ENCODE results near the gene KRTAP10-1. TPM values are rescaled to one million over a fixed set of nuclear protein-coding genes. Genes with fewer than 3 reads are reported as not detected.
A peak's percentile ranks its signal among the peaks of the same experiment; 100 is the strongest.

The KRTAP10-1 gene
- total and polyA plus RNA-seq, 2 of the 8 experiments (the other 6 are each of a cell fraction or from before 2014, with no cell fraction given) = 0.08 TPM; not detected in 1

DNA sequence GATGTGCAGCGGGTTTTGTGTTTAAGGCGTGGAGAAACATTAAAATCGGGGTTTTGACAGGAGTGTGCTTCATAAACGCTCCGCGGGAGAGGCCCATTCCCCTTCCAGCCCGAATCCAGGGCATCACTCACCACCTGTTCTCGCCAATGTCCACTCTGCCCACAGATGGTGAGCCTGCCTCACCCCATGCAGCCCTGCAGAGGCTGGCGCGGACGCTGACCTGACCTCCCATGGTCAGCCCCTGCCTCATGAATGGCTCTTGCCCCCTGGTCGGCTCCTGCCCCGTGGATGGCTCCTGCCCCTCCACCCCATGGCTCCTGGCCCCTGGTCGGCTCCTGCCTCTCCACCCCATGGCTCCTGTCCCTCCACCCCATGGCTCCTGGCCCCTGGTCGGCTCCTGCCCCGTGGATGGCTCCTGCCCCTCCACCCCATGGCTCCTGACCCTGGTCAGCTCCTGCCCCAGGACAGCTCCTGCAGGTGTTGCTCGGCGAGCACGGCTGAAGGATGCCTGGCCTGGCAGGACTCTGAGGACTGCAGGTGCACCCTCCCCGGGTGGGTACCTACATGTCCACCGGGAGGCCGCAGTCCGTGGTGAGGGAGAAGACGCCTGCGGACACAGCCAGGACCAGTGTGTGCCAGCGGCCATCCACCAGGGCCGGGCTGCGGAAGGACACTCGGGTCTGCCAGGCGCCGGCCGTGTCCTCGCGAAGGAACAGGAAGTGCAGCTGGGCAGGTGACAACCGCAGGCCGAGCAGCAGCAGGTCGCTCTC is 6.7 kb downstream of the KRTAP10-1 start:
- peaks cover 0 to 3% (median 0%) of the 10 kb centered on the region in 4 experiments; a peak in 1 of 7 replicates for H3K4me1 ChIP-seq (replicated peaks in 1 of 4; ENCODE audit: control insufficient read depth in 3 of 4, insufficient read depth in 4 of 4, low read length in 3 of 4)
- ChIA-PET POLR2A (ENCODE audit: partially characterized antibody) (interaction anchor here (1.9 kb wide), 1 partner anchor 13 kb away, joined by 6 read pairs; no protein-coding TSS in a partner anchor), CTCF (ENCODE audit: partially characterized antibody) (interaction anchor here (0.6 to 0.9 kb wide), 3 partner anchors 13 to 729 kb away, joined by 3 read pairs; no protein-coding TSS in a partner anchor)
- H3K27ac ChIP-seq (ENCODE audit: low read depth, low read length) = no peak overlapping the region
- no peaks in the 10 kb centered on the region for H3K79me1 ChIP-seq (ENCODE audit: low read depth, low read length)
- H2BK15ac ChIP-seq (ENCODE audit: low read length) = peak overlapping the region; percentile 61; the same call in 1 of the 2 replicates
- no peak overlapping the region for H3K23ac ChIP-seq (ENCODE audit: insufficient read length)
- FAIRE-seq (no peak), DNase-seq (ENCODE audit: low read depth in 1 of 2, low spot score in 2 of 2) (no peak)
- no peak for TF ChIP-seq HDAC2 (IDR thresholded peaks at IDR 0.05; ENCODE audit: borderline replicate concordance in 1 of 2, low read depth in 2 of 2, low read length in 2 of 2)
- TF ChIP-seq YY1 (IDR thresholded peaks at IDR 0.05; ENCODE audit: low read depth, low read length) = no peak
- TF ChIP-seq BRCA1 (IDR thresholded peaks at IDR 0.05; ENCODE audit: low read depth, low read length) = no peak
- TF ChIP-seq POU5F1 (IDR thresholded peaks at IDR 0.05; ENCODE audit: low read depth, low read length) = no peak
- no peak for TF ChIP-seq BCL11A (IDR thresholded peaks at IDR 0.05; ENCODE audit: low read depth in 2 of 2, low read length in 2 of 2)
- TF ChIP-seq EP300 (IDR thresholded peaks at IDR 0.05; ENCODE audit: borderline replicate concordance in 1 of 2, low read depth in 2 of 2, low read length in 2 of 2) = no peak
- TF ChIP-seq JUND (IDR thresholded peaks at IDR 0.05; ENCODE audit: low read length) = no peak
- TF ChIP-seq CHD2 (IDR thresholded peaks at IDR 0.05; ENCODE audit: low read length) = no peak
- TF ChIP-seq JUN (IDR thresholded peaks at IDR 0.05; ENCODE audit: low read depth, low read length) = no peak
- no peak for TF ChIP-seq HDAC6 (IDR thresholded peaks at IDR 0.05; ENCODE audit: low read depth, low read length)
- no peak overlapping the region for H4K8ac ChIP-seq (ENCODE audit: extremely low read depth, insufficient read depth, low read length)
- H4K5ac ChIP-seq (ENCODE audit: insufficient read length, low read depth, low read length) = no peak overlapping the region
- H3K23me2 ChIP-seq (ENCODE audit: low read depth, low read length) = peaks cover 4% of the 10 kb centered on the region; the same call in 1 of the 2 replicates
- no peak overlapping the region for H3K4me2 ChIP-seq (ENCODE audit: insufficient read depth in 1 of 2, low read depth in 2 of 2, low read length in 2 of 2)
- H4K91ac ChIP-seq (replicated peaks; ENCODE audit: insufficient read length, low read length) = no peak overlapping the region
- no peak overlapping the region for H2AK5ac ChIP-seq (ENCODE audit: low read depth, low read length)
- H4K20me1 ChIP-seq (replicated peaks in 1 of 2; ENCODE audit: control insufficient read depth in 1 of 2, insufficient read depth in 2 of 2, low read length in 2 of 2) = peaks cover 0 to 2% of the 10 kb centered on the region in 2 experiments
- H2BK12ac ChIP-seq (ENCODE audit: low read depth, low read length) = peak overlapping the region; percentile 9; the same call in 1 of the 2 replicates
- H3K4ac ChIP-seq (replicated peaks; ENCODE audit: insufficient read length, low read depth, low read length) = no peak overlapping the region
- H3K9ac ChIP-seq (replicated peaks in 1 of 4; ENCODE audit: extremely low read depth in 1 of 4, low read depth in 3 of 4, low read length in 3 of 4) = no peak overlapping the region
- H3K56ac ChIP-seq (replicated peaks; ENCODE audit: insufficient read length, low read depth, low read length) = no peak overlapping the region
- H2BK120ac ChIP-seq (replicated peaks; ENCODE audit: low read depth, low read length) = no peak overlapping the region
- H3K36me3 ChIP-seq (ENCODE audit: control insufficient read depth in 2 of 4, insufficient read depth in 4 of 4, low read length in 3 of 4) = no peaks in the 10 kb centered on the region
- WGBS, 2 experiments (ENCODE audit: extremely low coverage in 1 of 2, insufficient coverage in 1 of 2, insufficient read length in 1 of 2, insufficient replicate concordance in 2 of 2, low coverage in 1 of 2, low lambda C conversion rate in 2 of 2, missing lambda C conversion rate in 1 of 2) = 93% methylated on average over 35 of the region's 37 CpGs; no CpG with 5 or more reads in 1 of the 2 experiments
- no peaks in the 10 kb centered on the region for H3K9me3 ChIP-seq (ENCODE audit: insufficient read depth in 2 of 2, low read depth in 1 of 2, low read length in 1 of 2)
- H2BK5ac ChIP-seq (ENCODE audit: low read depth, low read length) = peak overlapping the region; percentile 44; the same call in 1 of the 2 replicates
- H2AFZ ChIP-seq (ENCODE audit: low read length) = no peak overlapping the region
- H3K4me3 ChIP-seq (ENCODE audit: extremely low read depth in 1 of 4, insufficient read depth in 2 of 4, low read depth in 3 of 4, low read length in 4 of 4) = no peak overlapping the region
- H3K27me3 ChIP-seq (replicated peaks in 1 of 4; ENCODE audit: control insufficient read depth in 3 of 4, extremely low read depth in 1 of 4, insufficient read depth in 3 of 4, low read length in 3 of 4) = no peaks in the 10 kb centered on the region
- no peak overlapping the region for H3K18ac ChIP-seq (ENCODE audit: extremely low read depth, low read length)
- no peak overlapping the region for H2BK20ac ChIP-seq (ENCODE audit: low read length)
- H3K14ac ChIP-seq (ENCODE audit: insufficient read length) = no peak overlapping the region
- no peaks in the 10 kb centered on the region for H3K79me2 ChIP-seq (ENCODE audit: control insufficient read depth in 1 of 2, insufficient read depth in 2 of 2, low read length in 2 of 2)

Measured in H1 (cell line).